ENCODE results near the gene LRP1. TPM values are rescaled to one million over a fixed set of nuclear protein-coding genes. Genes with fewer than 3 reads are reported as not detected.

The LRP1 gene
- total RNA-seq, 2 donors from 2014 or later: 663 to 755 TPM

DNA sequence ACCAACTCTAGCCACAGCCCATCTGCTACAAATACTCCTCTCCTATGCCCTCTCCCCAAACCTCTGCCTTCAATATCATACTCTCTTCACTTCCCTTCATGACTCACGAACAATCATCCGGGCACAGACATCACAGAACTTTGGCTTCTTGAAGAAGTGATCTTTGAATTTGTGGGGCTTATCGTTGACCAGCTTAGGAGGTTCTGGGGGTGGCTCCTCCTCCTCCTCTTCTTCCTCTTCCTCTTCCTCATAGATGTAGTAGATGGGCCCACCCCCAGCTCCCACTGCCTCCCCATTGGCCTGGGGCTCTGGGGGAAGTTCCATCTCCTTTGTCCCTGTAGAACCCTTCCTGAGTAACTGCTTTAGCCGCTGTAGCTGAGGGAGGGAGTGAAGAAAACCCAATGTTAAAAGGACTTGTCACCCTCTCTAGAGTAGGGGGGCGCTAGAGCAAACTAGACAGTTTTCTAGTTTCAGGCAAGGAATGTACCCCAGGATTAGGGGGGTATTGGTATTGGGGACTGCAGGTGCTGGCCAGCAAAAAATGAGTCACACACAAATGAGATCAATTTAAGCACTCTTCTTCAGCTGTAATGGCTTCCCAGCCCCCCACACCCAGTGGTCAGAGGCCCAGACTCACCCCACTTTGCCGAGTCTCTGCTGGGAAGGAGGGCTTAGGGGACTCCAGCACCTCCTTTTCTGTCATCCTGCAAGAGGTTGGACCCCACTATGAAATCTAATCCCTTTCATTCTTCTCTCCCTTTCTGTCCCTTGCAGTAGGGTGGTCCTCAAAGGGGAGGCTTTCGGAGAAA, 120.9 kb downstream of the LRP1 start:
- TF ChIP-seq, protein P1, sequence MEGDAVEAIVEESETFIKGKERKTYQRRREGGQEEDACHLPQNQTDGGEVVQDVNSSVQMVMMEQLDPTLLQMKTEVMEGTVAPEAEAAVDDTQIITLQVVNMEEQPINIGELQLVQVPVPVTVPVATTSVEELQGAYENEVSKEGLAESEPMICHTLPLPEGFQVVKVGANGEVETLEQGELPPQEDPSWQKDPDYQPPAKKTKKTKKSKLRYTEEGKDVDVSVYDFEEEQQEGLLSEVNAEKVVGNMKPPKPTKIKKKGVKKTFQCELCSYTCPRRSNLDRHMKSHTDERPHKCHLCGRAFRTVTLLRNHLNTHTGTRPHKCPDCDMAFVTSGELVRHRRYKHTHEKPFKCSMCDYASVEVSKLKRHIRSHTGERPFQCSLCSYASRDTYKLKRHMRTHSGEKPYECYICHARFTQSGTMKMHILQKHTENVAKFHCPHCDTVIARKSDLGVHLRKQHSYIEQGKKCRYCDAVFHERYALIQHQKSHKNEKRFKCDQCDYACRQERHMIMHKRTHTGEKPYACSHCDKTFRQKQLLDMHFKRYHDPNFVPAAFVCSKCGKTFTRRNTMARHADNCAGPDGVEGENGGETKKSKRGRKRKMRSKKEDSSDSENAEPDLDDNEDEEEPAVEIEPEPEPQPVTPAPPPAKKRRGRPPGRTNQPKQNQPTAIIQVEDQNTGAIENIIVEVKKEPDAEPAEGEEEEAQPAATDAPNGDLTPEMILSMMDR (IDR thresholded peaks at IDR 0.05): no peak
- no peaks in the 10 kb centered on the region for H3K36me3 ChIP-seq
- ATAC-seq (ENCODE audit: insufficient number of reproducible peaks, low FRiP score, low read depth) (no peak), DNase-seq (ENCODE audit: low spot score) (no peak)
- no peak overlapping the region for H3K27ac ChIP-seq
- H3K4me3 ChIP-seq: no peak overlapping the region
- H3K9me3 ChIP-seq: no peaks in the 10 kb centered on the region
- no peaks in the 10 kb centered on the region for H3K4me1 ChIP-seq (ENCODE audit: control insufficient read depth in 1 of 2, low read depth in 2 of 2)
- H3K27me3 ChIP-seq (replicated peaks; ENCODE audit: insufficient read depth): no peaks in the 10 kb centered on the region

DNA sequence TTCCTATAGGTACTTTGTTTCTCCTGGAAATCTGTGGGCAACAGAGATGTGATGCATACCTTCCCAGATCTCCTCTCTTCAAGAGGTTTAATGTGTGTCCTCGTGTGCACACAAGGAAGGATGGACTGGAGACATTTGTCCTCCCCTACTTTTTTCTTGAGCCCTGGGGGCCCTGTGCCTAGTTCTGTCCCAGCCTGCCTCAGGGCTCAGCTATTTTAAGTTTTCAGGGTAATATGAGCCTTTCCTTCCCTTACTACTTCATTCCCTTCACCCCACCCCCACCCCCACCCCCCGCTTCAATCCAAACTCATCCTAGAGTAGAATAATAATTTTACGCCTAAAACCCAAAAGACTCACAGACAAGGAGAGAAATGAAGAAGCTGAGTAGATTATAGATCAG, 122.3 kb downstream of the LRP1 start:
- TF ChIP-seq, protein P1 (IDR thresholded peaks at IDR 0.05): no peak
- Histone ChIP-seq H3K36me3 (peaks cover 4% of the 10 kb centered on the region), H3K27ac (no peak overlapping the region), H3K4me1 (ENCODE audit: control insufficient read depth in 1 of 2, low read depth in 2 of 2) (no peaks in the 10 kb centered on the region), H3K9me3 (no peaks in the 10 kb centered on the region), H3K27me3 (replicated peaks; ENCODE audit: insufficient read depth) (no peaks in the 10 kb centered on the region), H3K4me3 (no peak overlapping the region)
- DNase-seq (ENCODE audit: low spot score) (no peak), ATAC-seq (ENCODE audit: insufficient number of reproducible peaks, low FRiP score, low read depth) (no peak)

DNA sequence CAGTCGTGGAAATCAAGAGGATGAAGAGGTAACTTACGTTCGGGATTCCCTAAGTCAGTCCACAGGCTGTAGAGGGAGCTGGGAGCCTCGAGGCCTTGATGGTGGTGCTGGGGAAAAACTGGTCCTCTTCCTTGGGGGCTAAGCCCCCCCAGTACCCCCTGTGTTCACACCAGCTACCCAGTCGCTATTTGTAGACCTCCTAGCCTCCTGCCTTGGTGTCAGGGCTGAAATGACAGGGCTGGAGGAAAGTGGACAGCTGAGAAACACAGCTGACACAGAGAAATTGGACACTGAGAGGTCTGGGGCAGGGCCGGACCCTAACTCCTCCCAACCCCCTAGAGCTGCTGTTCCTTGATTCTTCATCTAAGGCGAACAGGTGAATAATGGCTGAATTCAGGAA, 122.7 kb downstream of the LRP1 start, which contains the start of gene STAC3:
Gene STAC3, minus strand, starts transcription at position 232 of the 400 bp plus-strand sequence. CDS start 1,551 bp downstream, outside the sequence.
- Histone ChIP-seq H3K9me3 (no peaks in the 10 kb centered on the region), H3K27ac (no peak within 1 kb of the TSS), H3K4me1 (ENCODE audit: control insufficient read depth in 1 of 2, low read depth in 2 of 2) (no peaks in the 10 kb centered on the region), H3K27me3 (replicated peaks; ENCODE audit: insufficient read depth) (no peaks in the 10 kb centered on the region), H3K36me3 (peaks cover 4% of the 10 kb centered on the region), H3K4me3 (no peak within 1 kb of the TSS)
- TF ChIP-seq, protein P1 (IDR thresholded peaks at IDR 0.05): no peak
- DNase-seq (ENCODE audit: low spot score): no peak
- ATAC-seq (ENCODE audit: insufficient number of reproducible peaks, low FRiP score, low read depth): no peak

DNA sequence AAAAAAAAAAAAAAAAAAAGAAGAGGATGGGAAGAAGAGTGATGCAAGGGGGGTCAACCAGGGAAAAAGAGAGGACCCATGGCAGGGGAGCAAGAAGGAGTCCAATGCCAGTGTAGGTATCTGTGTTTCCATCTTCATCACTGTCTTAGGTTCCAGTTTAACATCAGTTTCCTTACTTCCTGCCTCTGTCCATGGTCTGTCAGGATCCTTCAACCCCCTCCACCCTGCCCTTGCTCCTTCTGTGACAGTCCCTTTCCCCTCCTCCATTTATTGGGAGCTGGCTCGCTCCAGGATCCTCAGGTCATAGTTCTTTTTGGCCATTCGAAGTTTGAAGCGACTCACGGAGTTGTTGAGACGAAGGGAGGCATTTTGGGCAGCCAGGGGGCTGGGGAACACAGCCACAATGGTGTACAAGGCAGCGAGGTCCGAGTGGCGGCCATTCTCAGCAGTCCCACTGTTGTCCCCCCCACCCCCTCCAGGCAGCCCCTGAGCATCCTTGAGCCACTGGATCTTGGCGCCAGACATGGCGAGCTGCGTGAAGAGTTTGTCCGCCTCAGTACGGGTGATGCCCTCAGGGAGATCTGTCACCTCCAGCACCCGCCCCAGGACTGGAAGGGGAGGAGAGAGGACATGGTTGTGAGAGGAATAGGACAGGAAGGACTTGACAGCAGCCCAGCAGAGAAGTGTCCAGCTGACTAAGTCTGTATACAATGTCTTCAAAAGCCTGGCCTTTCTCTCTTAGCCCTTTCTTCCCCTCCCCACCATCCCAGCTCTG, 126.4 kb downstream of the LRP1 start:
- Histone ChIP-seq H3K36me3 (peaks cover 28% of the 10 kb centered on the region), H3K4me3 (no peak overlapping the region), H3K4me1 (ENCODE audit: control insufficient read depth in 1 of 2, low read depth in 2 of 2) (peaks cover 0 to 4% of the 10 kb centered on the region in 2 donors), H3K27me3 (replicated peaks; ENCODE audit: insufficient read depth) (no peaks in the 10 kb centered on the region), H3K27ac (no peak overlapping the region), H3K9me3 (no peaks in the 10 kb centered on the region)
- no peak for DNase-seq (ENCODE audit: low spot score)
- no peak for ATAC-seq (ENCODE audit: insufficient number of reproducible peaks, low FRiP score, low read depth)
- TF ChIP-seq, protein P1 (IDR thresholded peaks at IDR 0.05): no peak

DNA sequence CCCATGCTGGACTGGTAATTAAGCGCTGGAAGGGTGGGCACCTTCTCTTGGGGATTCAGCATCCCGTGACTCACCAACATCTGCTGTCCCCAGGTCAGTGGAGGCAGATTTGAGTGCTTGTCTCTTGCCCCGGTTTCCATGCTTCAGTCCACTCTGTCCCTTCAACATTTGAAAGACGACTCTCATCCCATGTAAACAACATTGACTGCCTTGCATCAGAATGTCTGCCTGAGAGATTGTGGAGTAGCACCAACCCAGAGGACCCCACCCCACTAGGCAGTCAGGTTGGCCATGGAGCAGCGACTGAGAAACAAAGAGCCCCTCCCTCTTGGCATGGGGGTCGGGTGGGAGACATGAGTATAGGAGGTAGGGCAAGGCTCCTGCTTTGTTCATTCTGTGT, 127.6 kb downstream of the LRP1 start:
- DNase-seq (ENCODE audit: low spot score): no peak
- H3K27ac ChIP-seq: no peak overlapping the region
- no peaks in the 10 kb centered on the region for H3K27me3 ChIP-seq (replicated peaks; ENCODE audit: insufficient read depth)
- peaks cover 35% of the 10 kb centered on the region for H3K36me3 ChIP-seq
- H3K4me1 ChIP-seq (ENCODE audit: control insufficient read depth in 1 of 2, low read depth in 2 of 2): peaks cover 0 to 6% of the 10 kb centered on the region in 2 donors
- no peak overlapping the region for H3K4me3 ChIP-seq
- ATAC-seq (ENCODE audit: insufficient number of reproducible peaks, low FRiP score, low read depth): no peak
- TF ChIP-seq, protein P1 (IDR thresholded peaks at IDR 0.05): no peak
- H3K9me3 ChIP-seq: no peaks in the 10 kb centered on the region
